ENCODE data around the gene PRSS50.
A peak's percentile ranks its signal among the peaks of the same experiment; 100 is the strongest.

Gene PRSS50

GRCh38 chr3:46710229-46710628 lies 7.4 kb downstream of the PRSS50 start:
- H2BK120ac ChIP-seq (ENCODE audit: low read depth, low read length), result no peak overlapping the region
- H3K9ac ChIP-seq (ENCODE audit: low read depth, low read length, poor library complexity), result no peak overlapping the region
- no peak overlapping the region for H3K27ac ChIP-seq (replicated peaks; ENCODE audit: low read length)
- no peak overlapping the region for H2AFZ ChIP-seq (ENCODE audit: low read length)
- H3K4me2 ChIP-seq (ENCODE audit: insufficient read depth, low read length, poor library complexity, severe bottlenecking), result no peak overlapping the region
- H3K4me1 ChIP-seq (ENCODE audit: control insufficient read depth in 2 of 2, insufficient read depth in 1 of 2, low read depth in 1 of 2, low read length in 2 of 2), result peaks cover 0 to 9% of the 10 kb centered on the region in 2 donors
- WGBS, 2 donors (ENCODE audit: extremely low coverage in 2 of 2, insufficient read length in 2 of 2, insufficient replicate concordance in 1 of 2), result no CpG with 5 or more reads among the region's 7 CpGs
- peaks cover 0 to 3% (median 0%) of the 10 kb centered on the region in 3 experiments for H3K27me3 ChIP-seq (ENCODE audit: control insufficient read depth in 3 of 3, insufficient read depth in 3 of 3, low read depth in 1 of 3, low read length in 3 of 3)
- H3K79me1 ChIP-seq (ENCODE audit: low read depth, low read length), result no peaks in the 10 kb centered on the region
- H3K14ac ChIP-seq (ENCODE audit: low read length), result no peak overlapping the region
- H3K36me3 ChIP-seq (replicated peaks in 1 of 2; ENCODE audit: control insufficient read depth in 2 of 2, insufficient read depth in 2 of 2, low read length in 2 of 2), result no peaks in the 10 kb centered on the region
- peak overlapping the region; percentile 10 for H2AK5ac ChIP-seq (ENCODE audit: low read depth, low read length)
- H2BK5ac ChIP-seq (ENCODE audit: low read length), result no peak overlapping the region
- no peak overlapping the region for H3K4me3 ChIP-seq (ENCODE audit: low read length in 2 of 2)
- H4K91ac ChIP-seq (ENCODE audit: low read depth, low read length, poor library complexity), result no peak overlapping the region
- H2BK12ac ChIP-seq (ENCODE audit: low read length), result no peak overlapping the region
- H3K18ac ChIP-seq (ENCODE audit: low read length), result no peak overlapping the region
- H2BK15ac ChIP-seq (ENCODE audit: low read length), result no peak overlapping the region
- no peak overlapping the region for H4K8ac ChIP-seq (ENCODE audit: low read depth, low read length)
- no peaks in the 10 kb centered on the region for H3K9me3 ChIP-seq (replicated peaks in 1 of 2; ENCODE audit: control insufficient read depth in 2 of 2, insufficient read depth in 1 of 2, low read depth in 1 of 2, low read length in 2 of 2)
- H3K23ac ChIP-seq (ENCODE audit: low read depth, low read length, poor library complexity), result peak overlapping the region; percentile 34
- H3K4ac ChIP-seq (ENCODE audit: low read length), result no peak overlapping the region
- no peak for DNase-seq (ENCODE audit: low spot score)

GRCh38 chr3:46709721-46710120 lies 7.9 kb downstream of the PRSS50 start:
- Histone ChIP-seq H2AFZ (ENCODE audit: low read length) (no peak overlapping the region), H2BK15ac (ENCODE audit: low read length) (no peak overlapping the region), H2BK120ac (ENCODE audit: low read depth, low read length) (no peak overlapping the region), H4K8ac (ENCODE audit: low read depth, low read length) (no peak overlapping the region), H3K9ac (ENCODE audit: low read depth, low read length, poor library complexity) (peak overlapping the region; percentile 31), H4K91ac (ENCODE audit: low read depth, low read length, poor library complexity) (no peak overlapping the region), H3K18ac (ENCODE audit: low read length) (peak overlapping the region; percentile 27), H3K9me3 (replicated peaks in 1 of 2; ENCODE audit: control insufficient read depth in 2 of 2, insufficient read depth in 1 of 2, low read depth in 1 of 2, low read length in 2 of 2) (no peaks in the 10 kb centered on the region), H3K23ac (ENCODE audit: low read depth, low read length, poor library complexity) (no peak overlapping the region), H3K79me1 (ENCODE audit: low read depth, low read length) (no peaks in the 10 kb centered on the region), H2BK12ac (ENCODE audit: low read length) (peak overlapping the region; percentile 63), H3K36me3 (replicated peaks in 1 of 2; ENCODE audit: control insufficient read depth in 2 of 2, insufficient read depth in 2 of 2, low read length in 2 of 2) (no peaks in the 10 kb centered on the region), H2AK5ac (ENCODE audit: low read depth, low read length) (peak overlapping the region; percentile 10), H3K4me3 (ENCODE audit: low read length in 2 of 2) (no peak overlapping the region), H3K27me3 (ENCODE audit: control insufficient read depth in 3 of 3, insufficient read depth in 3 of 3, low read depth in 1 of 3, low read length in 3 of 3) (peaks cover 0 to 3% (median 0%) of the 10 kb centered on the region in 3 experiments), H3K14ac (ENCODE audit: low read length) (no peak overlapping the region), H3K4ac (ENCODE audit: low read length) (no peak overlapping the region), H2BK5ac (ENCODE audit: low read length) (peak overlapping the region; percentile 5), H3K4me1 (ENCODE audit: control insufficient read depth in 2 of 2, insufficient read depth in 1 of 2, low read depth in 1 of 2, low read length in 2 of 2) (peaks cover 0 to 9% of the 10 kb centered on the region in 2 donors), H3K4me2 (ENCODE audit: insufficient read depth, low read length, poor library complexity, severe bottlenecking) (no peak overlapping the region), H3K27ac (replicated peaks; ENCODE audit: low read length) (no peak overlapping the region)
- no CpG with 5 or more reads among the region's 6 CpGs for WGBS, 2 donors (ENCODE audit: extremely low coverage in 2 of 2, insufficient read length in 2 of 2, insufficient replicate concordance in 1 of 2)
- DNase-seq (ENCODE audit: low spot score), result no peak

DNA sequence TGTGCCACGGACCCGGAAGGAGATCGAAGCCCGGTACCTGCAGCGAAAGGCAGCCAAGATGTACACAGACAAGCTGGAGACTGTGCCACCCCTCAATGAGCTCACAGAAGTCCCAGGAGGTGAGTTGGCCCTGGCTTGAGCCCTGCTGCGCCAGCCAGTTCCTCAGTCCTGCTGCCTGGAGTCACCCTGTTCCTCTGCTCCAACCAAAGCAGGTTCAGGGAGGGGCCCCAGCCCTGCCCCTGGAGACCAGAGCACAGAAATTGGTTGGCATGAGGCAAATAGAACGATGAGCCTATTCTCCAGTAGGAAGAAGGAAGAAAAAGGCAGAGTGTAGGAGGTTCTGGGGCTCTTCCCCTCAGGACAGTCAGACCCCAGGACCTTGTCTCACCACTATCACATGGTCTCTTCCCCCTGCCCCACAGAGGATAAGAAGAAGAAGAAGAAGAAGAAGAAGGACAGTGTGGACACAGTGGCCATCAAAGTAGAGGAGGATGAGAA lies 8.5 kb downstream of the PRSS50 start:
- no peak overlapping the region for H3K14ac ChIP-seq (ENCODE audit: low read length)
- H3K9me3 ChIP-seq (replicated peaks in 1 of 2; ENCODE audit: control insufficient read depth in 2 of 2, insufficient read depth in 1 of 2, low read depth in 1 of 2, low read length in 2 of 2), result no peaks in the 10 kb centered on the region
- no peak overlapping the region for H2AK5ac ChIP-seq (ENCODE audit: low read depth, low read length)
- peaks cover 0 to 3% (median 0%) of the 10 kb centered on the region in 3 experiments for H3K27me3 ChIP-seq (ENCODE audit: control insufficient read depth in 3 of 3, insufficient read depth in 3 of 3, low read depth in 1 of 3, low read length in 3 of 3)
- no peak overlapping the region for H2BK15ac ChIP-seq (ENCODE audit: low read length)
- H3K18ac ChIP-seq (ENCODE audit: low read length), result no peak overlapping the region
- no peaks in the 10 kb centered on the region for H3K36me3 ChIP-seq (replicated peaks in 1 of 2; ENCODE audit: control insufficient read depth in 2 of 2, insufficient read depth in 2 of 2, low read length in 2 of 2)
- H4K8ac ChIP-seq (ENCODE audit: low read depth, low read length), result no peak overlapping the region
- no peak overlapping the region for H3K4me2 ChIP-seq (ENCODE audit: insufficient read depth, low read length, poor library complexity, severe bottlenecking)
- H3K4ac ChIP-seq (ENCODE audit: low read length), result no peak overlapping the region
- DNase-seq (ENCODE audit: low spot score), result no peak
- no peak overlapping the region for H2AFZ ChIP-seq (ENCODE audit: low read length)
- H2BK120ac ChIP-seq (ENCODE audit: low read depth, low read length), result no peak overlapping the region
- no peak overlapping the region for H3K27ac ChIP-seq (replicated peaks; ENCODE audit: low read length)
- peaks cover 0 to 9% of the 10 kb centered on the region in 2 donors for H3K4me1 ChIP-seq (ENCODE audit: control insufficient read depth in 2 of 2, insufficient read depth in 1 of 2, low read depth in 1 of 2, low read length in 2 of 2)
- no peak overlapping the region for H3K4me3 ChIP-seq (ENCODE audit: low read length in 2 of 2)
- no peak overlapping the region for H2BK12ac ChIP-seq (ENCODE audit: low read length)
- H3K9ac ChIP-seq (ENCODE audit: low read depth, low read length, poor library complexity), result no peak overlapping the region
- H2BK5ac ChIP-seq (ENCODE audit: low read length), result no peak overlapping the region
- no CpG with 5 or more reads among the region's 7 CpGs for WGBS, 2 donors (ENCODE audit: extremely low coverage in 2 of 2, insufficient read length in 2 of 2, insufficient replicate concordance in 1 of 2)
- H4K91ac ChIP-seq (ENCODE audit: low read depth, low read length, poor library complexity), result no peak overlapping the region
- H3K79me1 ChIP-seq (ENCODE audit: low read depth, low read length), result no peaks in the 10 kb centered on the region
- H3K23ac ChIP-seq (ENCODE audit: low read depth, low read length, poor library complexity), result no peak overlapping the region

DNA sequence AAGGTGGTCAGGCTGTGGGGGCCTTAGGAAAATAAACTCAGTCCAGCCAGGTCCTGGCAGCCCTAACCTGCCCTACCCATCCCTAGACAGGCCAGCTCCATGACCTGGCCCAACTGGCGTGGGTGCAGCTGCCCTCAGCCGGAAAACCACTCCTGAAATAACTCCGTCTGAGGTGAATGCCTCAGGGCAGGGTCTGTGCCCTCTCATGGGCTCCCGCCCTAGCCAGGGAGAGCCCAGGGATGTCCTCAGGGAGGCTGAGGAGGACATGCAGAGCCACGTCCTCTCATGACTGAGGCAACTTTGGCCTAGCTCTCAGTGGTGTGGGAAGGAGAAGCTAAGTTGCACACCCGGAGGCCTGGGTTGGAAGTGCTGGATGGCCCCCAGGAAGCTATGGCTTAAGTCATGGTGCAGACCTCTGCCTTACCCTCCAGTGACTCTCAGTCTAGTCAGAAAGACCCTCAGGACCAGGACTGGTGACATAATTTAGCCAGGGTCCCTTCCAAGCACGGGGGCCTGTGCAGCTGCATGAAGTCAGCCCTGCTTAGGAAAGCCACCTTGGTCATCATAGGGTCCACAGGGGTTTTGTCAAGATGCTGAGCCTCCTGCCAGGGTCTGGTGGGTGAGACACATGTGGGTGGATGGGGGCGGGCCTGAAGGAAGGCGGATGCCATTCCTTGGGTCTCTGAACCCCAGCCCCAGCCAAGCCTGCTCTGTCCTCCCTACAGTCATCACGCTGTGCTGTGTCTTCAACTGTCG lies 9.1 kb downstream of the PRSS50 start:
- Histone ChIP-seq H2BK15ac (ENCODE audit: low read length) (no peak overlapping the region), H3K27ac (replicated peaks; ENCODE audit: low read length) (no peak overlapping the region), H3K27me3 (ENCODE audit: control insufficient read depth in 3 of 3, insufficient read depth in 3 of 3, low read depth in 1 of 3, low read length in 3 of 3) (peaks cover 0 to 3% (median 0%) of the 10 kb centered on the region in 3 experiments), H4K8ac (ENCODE audit: low read depth, low read length) (no peak overlapping the region), H3K9ac (ENCODE audit: low read depth, low read length, poor library complexity) (no peak overlapping the region), H2AK5ac (ENCODE audit: low read depth, low read length) (no peak overlapping the region), H2BK12ac (ENCODE audit: low read length) (no peak overlapping the region), H2AFZ (ENCODE audit: low read length) (no peak overlapping the region), H3K79me1 (ENCODE audit: low read depth, low read length) (no peaks in the 10 kb centered on the region), H2BK120ac (ENCODE audit: low read depth, low read length) (no peak overlapping the region), H3K14ac (ENCODE audit: low read length) (no peak overlapping the region), H2BK5ac (ENCODE audit: low read length) (no peak overlapping the region), H3K4me2 (ENCODE audit: insufficient read depth, low read length, poor library complexity, severe bottlenecking) (no peak overlapping the region), H3K23ac (ENCODE audit: low read depth, low read length, poor library complexity) (no peak overlapping the region), H3K36me3 (replicated peaks in 1 of 2; ENCODE audit: control insufficient read depth in 2 of 2, insufficient read depth in 2 of 2, low read length in 2 of 2) (no peaks in the 10 kb centered on the region), H4K91ac (ENCODE audit: low read depth, low read length, poor library complexity) (no peak overlapping the region), H3K4me3 (ENCODE audit: low read length in 2 of 2) (no peak overlapping the region), H3K4me1 (ENCODE audit: control insufficient read depth in 2 of 2, insufficient read depth in 1 of 2, low read depth in 1 of 2, low read length in 2 of 2) (peaks cover 0 to 9% of the 10 kb centered on the region in 2 donors), H3K9me3 (replicated peaks in 1 of 2; ENCODE audit: control insufficient read depth in 2 of 2, insufficient read depth in 1 of 2, low read depth in 1 of 2, low read length in 2 of 2) (no peaks in the 10 kb centered on the region), H3K18ac (ENCODE audit: low read length) (no peak overlapping the region), H3K4ac (ENCODE audit: low read length) (no peak overlapping the region)
- no peak for DNase-seq (ENCODE audit: low spot score)
- no CpG with 5 or more reads among the region's 11 CpGs for WGBS, 2 donors (ENCODE audit: extremely low coverage in 2 of 2, insufficient read length in 2 of 2, insufficient replicate concordance in 1 of 2)
